Measurements from ENCODE around the gene CPEB3.

DNA sequence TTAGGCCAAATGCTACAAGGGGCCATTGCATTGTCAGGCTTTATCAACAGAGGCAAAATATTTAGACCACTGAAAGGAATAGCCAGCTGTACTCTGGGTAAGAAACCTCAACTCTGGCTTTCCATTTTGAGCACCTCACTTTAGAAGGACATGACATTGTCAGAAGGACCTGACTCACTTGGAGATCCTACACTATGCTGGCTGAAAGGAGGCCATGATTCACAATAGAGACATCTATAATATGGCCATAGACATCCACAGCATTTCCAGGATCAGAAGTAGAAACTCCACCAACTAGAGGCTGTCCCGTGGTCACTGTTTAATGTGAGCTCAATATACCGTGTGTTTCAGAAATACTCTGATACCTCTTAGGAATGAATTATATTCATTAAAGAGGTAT lies 226.4 kb downstream of the CPEB3 start:
- TF ChIP-seq POLR2A (IDR thresholded peaks at IDR 0.05) (no peak), POLR2AphosphoS5 (IDR thresholded peaks at IDR 0.05; ENCODE audit: insufficient read depth in 1 of 2, low read depth in 1 of 2) (no peak)
- TF ChIP-seq, protein P1, sequence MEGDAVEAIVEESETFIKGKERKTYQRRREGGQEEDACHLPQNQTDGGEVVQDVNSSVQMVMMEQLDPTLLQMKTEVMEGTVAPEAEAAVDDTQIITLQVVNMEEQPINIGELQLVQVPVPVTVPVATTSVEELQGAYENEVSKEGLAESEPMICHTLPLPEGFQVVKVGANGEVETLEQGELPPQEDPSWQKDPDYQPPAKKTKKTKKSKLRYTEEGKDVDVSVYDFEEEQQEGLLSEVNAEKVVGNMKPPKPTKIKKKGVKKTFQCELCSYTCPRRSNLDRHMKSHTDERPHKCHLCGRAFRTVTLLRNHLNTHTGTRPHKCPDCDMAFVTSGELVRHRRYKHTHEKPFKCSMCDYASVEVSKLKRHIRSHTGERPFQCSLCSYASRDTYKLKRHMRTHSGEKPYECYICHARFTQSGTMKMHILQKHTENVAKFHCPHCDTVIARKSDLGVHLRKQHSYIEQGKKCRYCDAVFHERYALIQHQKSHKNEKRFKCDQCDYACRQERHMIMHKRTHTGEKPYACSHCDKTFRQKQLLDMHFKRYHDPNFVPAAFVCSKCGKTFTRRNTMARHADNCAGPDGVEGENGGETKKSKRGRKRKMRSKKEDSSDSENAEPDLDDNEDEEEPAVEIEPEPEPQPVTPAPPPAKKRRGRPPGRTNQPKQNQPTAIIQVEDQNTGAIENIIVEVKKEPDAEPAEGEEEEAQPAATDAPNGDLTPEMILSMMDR (IDR thresholded peaks at IDR 0.05): no peak

All from vagina (tissue), 2 donors.